ENCODE measurements around the gene UBAC2. TPM values are rescaled to one million over a fixed set of nuclear protein-coding genes. Genes with fewer than 3 reads are reported as not detected.
A peak's percentile ranks its signal among the peaks of the same experiment; 100 is the strongest.

The UBAC2 gene
- total RNA-seq, 2 experiments from 2014 or later = 26.8 to 28.5 TPM

DNA sequence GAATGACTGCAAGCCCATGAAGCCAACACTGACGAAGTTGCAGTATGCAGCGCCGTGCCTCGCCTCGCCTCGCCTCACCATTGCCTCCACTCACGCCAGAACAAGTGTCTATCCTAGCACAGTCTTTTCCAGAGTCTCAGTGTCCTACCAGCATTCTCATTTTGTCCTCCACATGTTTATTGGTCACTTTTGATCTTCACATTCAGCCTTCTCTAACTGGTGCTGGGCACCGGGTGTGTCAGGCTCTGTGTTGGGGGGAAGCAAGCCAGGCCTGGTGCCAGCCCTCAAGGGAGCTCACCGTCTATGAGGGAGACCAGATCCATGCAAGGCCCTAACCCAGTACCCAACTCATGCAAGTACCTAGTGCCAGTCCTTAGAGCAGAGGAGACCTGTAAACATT lies 176.3 kb downstream of the UBAC2 start:
- H4K20me1 ChIP-seq (ENCODE audit: insufficient read depth, low read length) = no peaks in the 10 kb centered on the region
- H3K27ac ChIP-seq (ENCODE audit: low read depth, low read length, poor library complexity, severe bottlenecking) = no peak overlapping the region
- H3K9me3 ChIP-seq (ENCODE audit: low read length) = no peaks in the 10 kb centered on the region
- no TSS peak for BruUV-seq (replicated peaks)
- H3K36me3 ChIP-seq (ENCODE audit: insufficient read depth, low read length) = peaks cover 3% of the 10 kb centered on the region; the same call in 1 of the 2 replicates
- DNase-seq (ENCODE audit: low spot score) = no peak
- POLR2A ChIA-PET = interaction anchor here (0.6 kb wide), 1 partner anchor 11 kb away, joined by 3 read pairs; no protein-coding TSS in a partner anchor
- CTCF ChIA-PET (ENCODE audit: unreplicated experiment) = interaction anchor here (0.6 kb wide), 1 partner anchor 12 kb away, joined by 3 read pairs; no protein-coding TSS in a partner anchor
- intact Hi-C loops (cut with micrococcal nuclease; ENCODE audit: unreplicated experiment) = loop anchor here (5.0 kb wide), 1 partner anchor 95 kb away; no protein-coding TSS in a partner anchor
- peaks cover 36% of the 10 kb centered on the region for H3K4me1 ChIP-seq (ENCODE audit: insufficient read depth, low read length, poor library complexity, severe bottlenecking)
- no peak overlapping the region for H3K4me3 ChIP-seq (ENCODE audit: low read depth, low read length, poor library complexity, severe bottlenecking)
- H3K79me2 ChIP-seq (ENCODE audit: insufficient read depth, low read depth, low read length) = no peaks in the 10 kb centered on the region
- TF ChIP-seq CTCF (conservative IDR thresholded peaks at IDR 0.05; ENCODE audit: low read length) = no peak
- no peak for TF ChIP-seq EZH2phosphoT487 (IDR thresholded peaks at IDR 0.05; ENCODE audit: borderline replicate concordance, low read depth, low read length)
- no peak overlapping the region for H3K4me2 ChIP-seq (ENCODE audit: low read length)
- no peaks in the 10 kb centered on the region for H3K9me2 ChIP-seq (ENCODE audit: insufficient read depth, low read length)
- no peak overlapping the region for H2AFZ ChIP-seq (ENCODE audit: low read length)

- Histone ChIP-seq H3K36me3 (ENCODE audit: insufficient read depth, low read length) (peaks cover 3% of the 10 kb centered on the region; the same call in 1 of the 2 replicates), H2AFZ (ENCODE audit: low read length) (no peak overlapping the region), H4K20me1 (ENCODE audit: insufficient read depth, low read length) (no peaks in the 10 kb centered on the region), H3K9me2 (ENCODE audit: insufficient read depth, low read length) (no peaks in the 10 kb centered on the region), H3K27ac (ENCODE audit: low read depth, low read length, poor library complexity, severe bottlenecking) (no peak overlapping the region), H3K4me1 (ENCODE audit: insufficient read depth, low read length, poor library complexity, severe bottlenecking) (peaks cover 36% of the 10 kb centered on the region), H3K9me3 (ENCODE audit: low read length) (no peaks in the 10 kb centered on the region), H3K4me2 (ENCODE audit: low read length) (no peak overlapping the region), H3K79me2 (ENCODE audit: insufficient read depth, low read depth, low read length) (no peaks in the 10 kb centered on the region), H3K4me3 (ENCODE audit: low read depth, low read length, poor library complexity, severe bottlenecking) (no peak overlapping the region)
- no peak for DNase-seq (ENCODE audit: low spot score)
- ChIA-PET CTCF (ENCODE audit: unreplicated experiment) (interaction anchor here (0.6 kb wide), 1 partner anchor 12 kb away, joined by 3 read pairs; no protein-coding TSS in a partner anchor), POLR2A (interaction anchor here (0.6 kb wide), 1 partner anchor 12 kb away, joined by 3 read pairs; no protein-coding TSS in a partner anchor)
- intact Hi-C loops (cut with micrococcal nuclease; ENCODE audit: unreplicated experiment) = loop anchor here (5.0 kb wide), 1 partner anchor 95 kb away; no protein-coding TSS in a partner anchor
- TF ChIP-seq CTCF (conservative IDR thresholded peaks at IDR 0.05; ENCODE audit: low read length) (no peak), EZH2phosphoT487 (IDR thresholded peaks at IDR 0.05; ENCODE audit: borderline replicate concordance, low read depth, low read length) (no peak)
- BruUV-seq (replicated peaks) = no TSS peak
Measured at GRCh38 chr13:99377641-99378040, 177.0 kb downstream of the UBAC2 start.

DNA sequence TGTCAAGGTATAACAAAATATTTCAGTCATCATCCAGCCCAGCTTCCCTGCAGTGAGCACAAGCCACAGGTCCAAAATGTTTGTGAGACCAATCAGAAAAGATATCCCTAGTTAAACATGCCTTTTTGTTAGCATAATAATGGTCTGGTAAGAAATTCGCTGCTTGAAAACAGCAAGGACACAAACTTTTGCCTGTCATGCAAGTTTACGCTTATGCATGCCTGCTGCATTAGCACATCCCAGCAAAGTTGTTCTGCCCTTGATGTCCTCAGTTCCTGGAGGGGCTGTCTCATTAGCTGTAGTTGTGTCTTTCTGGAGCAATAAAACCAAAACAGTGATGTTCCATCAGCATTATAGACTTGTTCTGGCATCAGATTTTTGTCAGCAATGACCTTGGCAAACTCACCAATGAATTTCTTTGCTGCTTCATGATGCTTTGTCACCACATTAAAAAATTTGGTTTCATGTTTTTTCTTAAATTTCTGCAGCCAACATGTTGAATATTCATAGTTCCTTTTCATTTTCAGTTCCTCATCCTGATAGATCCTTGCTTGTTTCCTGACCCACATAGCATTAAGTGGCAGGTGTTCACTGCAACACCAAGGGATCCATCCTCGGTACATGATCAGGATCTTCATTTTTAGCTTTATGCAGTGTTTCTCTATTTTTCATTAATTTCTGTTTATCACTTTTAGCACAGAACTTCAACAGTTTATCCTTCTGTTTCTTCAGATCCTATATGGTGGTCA lies 178.5 kb downstream of the UBAC2 start:
- DNase-seq (ENCODE audit: low spot score) = peak; percentile 16
- Histone ChIP-seq H2AFZ (ENCODE audit: low read length) (no peak overlapping the region), H3K27ac (ENCODE audit: low read depth, low read length, poor library complexity, severe bottlenecking) (no peak overlapping the region), H3K9me2 (ENCODE audit: insufficient read depth, low read length) (no peaks in the 10 kb centered on the region), H3K4me1 (ENCODE audit: insufficient read depth, low read length, poor library complexity, severe bottlenecking) (peaks cover 36% of the 10 kb centered on the region), H3K79me2 (ENCODE audit: insufficient read depth, low read depth, low read length) (no peaks in the 10 kb centered on the region), H3K36me3 (ENCODE audit: insufficient read depth, low read length) (peaks cover 3% of the 10 kb centered on the region; the same call in 1 of the 2 replicates), H3K4me2 (ENCODE audit: low read length) (peak overlapping the region; percentile 36; the same call in 1 of the 2 replicates), H3K9me3 (ENCODE audit: low read length) (no peaks in the 10 kb centered on the region), H4K20me1 (ENCODE audit: insufficient read depth, low read length) (no peaks in the 10 kb centered on the region), H3K4me3 (ENCODE audit: low read depth, low read length, poor library complexity, severe bottlenecking) (no peak overlapping the region)
- intact Hi-C loops (cut with micrococcal nuclease; ENCODE audit: unreplicated experiment) = loop anchor here (5.0 kb wide), 1 partner anchor 97 kb away; no protein-coding TSS in a partner anchor
- ChIA-PET CTCF (ENCODE audit: unreplicated experiment) (no interaction called here), POLR2A (no interaction called here)
- BruUV-seq (replicated peaks) = no TSS peak
- TF ChIP-seq CTCF (conservative IDR thresholded peaks at IDR 0.05; ENCODE audit: low read length) (no peak), EZH2phosphoT487 (IDR thresholded peaks at IDR 0.05; ENCODE audit: borderline replicate concordance, low read depth, low read length) (no peak)

All from OCI-LY7 (cell line).